ENCODE results near the gene SCN10A. TPM values are rescaled to one million over a fixed set of nuclear protein-coding genes. Genes with fewer than 3 reads are reported as not detected.
A peak's percentile ranks its signal among the peaks of the same experiment; 100 is the strongest.

SCN10A gene
- total RNA-seq, 4 donors from 2014 or later = not detected

GRCh38 chr3:38773528-38773927 lies 42.5 kb downstream of the SCN10A start:
- no peak for TF ChIP-seq CTCF (IDR thresholded peaks at IDR 0.05)
- TF ChIP-seq POLR2A (IDR thresholded peaks at IDR 0.05) = no peak
- H3K4me3 ChIP-seq (ENCODE audit: low read depth, poor library complexity, severe bottlenecking) = no peak overlapping the region
- intact Hi-C loops (cut with DNase I; ENCODE audit: low total_unique reads) = no loop called here
- DNase-seq (ENCODE audit: low spot score in 2 of 2) = no peak

DNA sequence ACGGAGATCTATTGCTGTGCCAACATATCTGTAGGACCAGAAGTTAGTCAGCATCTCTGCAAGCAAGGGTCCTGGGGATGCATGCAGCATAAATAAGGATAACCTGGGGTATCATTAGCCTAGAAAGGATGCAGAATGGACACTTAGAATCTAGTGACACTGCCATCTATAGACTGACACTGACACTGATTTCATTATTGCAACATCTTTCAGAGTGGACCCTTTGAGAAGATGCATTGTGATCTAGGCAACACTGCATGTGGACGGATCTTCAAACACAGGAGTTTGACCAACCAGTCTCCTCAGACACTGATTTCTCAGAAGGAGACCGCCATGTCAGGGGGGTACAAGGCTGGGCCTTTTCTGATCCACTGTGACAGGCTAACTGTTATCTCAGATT lies 52.4 kb downstream of the SCN10A start:
- TF ChIP-seq POLR2A (IDR thresholded peaks at IDR 0.05) = no peak
- TF ChIP-seq CTCF (IDR thresholded peaks at IDR 0.05) = no peak
- intact Hi-C loops (cut with DNase I; ENCODE audit: low total_unique reads) = no loop called here
- 51 to 52% methylated on average over 3 of the region's 3 CpGs for WGBS, 2 donors

DNA sequence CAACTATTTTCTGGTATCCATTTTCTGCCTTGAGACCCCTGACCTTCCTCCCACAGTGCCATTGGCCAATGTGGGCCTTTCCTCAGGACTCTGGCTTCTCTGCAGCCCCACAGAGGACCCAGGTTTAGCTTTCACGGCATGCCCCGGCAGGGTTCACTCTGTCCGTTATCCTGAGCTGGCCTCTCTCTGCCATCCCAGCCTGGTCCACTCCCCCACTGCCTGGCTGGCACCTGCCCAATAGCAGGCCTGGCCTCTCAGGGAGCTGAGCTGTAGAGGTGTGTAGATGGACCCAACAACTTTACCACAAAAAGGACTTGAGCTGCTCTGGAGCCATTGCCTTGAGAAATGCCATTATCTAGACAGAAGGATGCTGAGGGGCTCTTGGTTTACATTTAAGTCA lies 57.5 kb downstream of the SCN10A start:
- TF ChIP-seq POLR2A (IDR thresholded peaks at IDR 0.05) (no peak), CTCF (IDR thresholded peaks at IDR 0.05) (no peak)
- intact Hi-C loops (cut with DNase I; ENCODE audit: low total_unique reads) = no loop called here
- DNase-seq (ENCODE audit: low spot score in 2 of 2) = peak in 1 of 2 donors; percentile 80
- WGBS, 2 donors = 85 to 94% methylated on average over 3 of the region's 3 CpGs
- H3K4me3 ChIP-seq (ENCODE audit: low read depth, poor library complexity, severe bottlenecking) = no peak overlapping the region

More for the DNA sequence above, 52.4 kb downstream of the SCN10A start:
- no peak for DNase-seq (ENCODE audit: low spot score in 2 of 2)
- H3K4me3 ChIP-seq (ENCODE audit: low read depth, poor library complexity, severe bottlenecking) = no peak overlapping the region

DNA sequence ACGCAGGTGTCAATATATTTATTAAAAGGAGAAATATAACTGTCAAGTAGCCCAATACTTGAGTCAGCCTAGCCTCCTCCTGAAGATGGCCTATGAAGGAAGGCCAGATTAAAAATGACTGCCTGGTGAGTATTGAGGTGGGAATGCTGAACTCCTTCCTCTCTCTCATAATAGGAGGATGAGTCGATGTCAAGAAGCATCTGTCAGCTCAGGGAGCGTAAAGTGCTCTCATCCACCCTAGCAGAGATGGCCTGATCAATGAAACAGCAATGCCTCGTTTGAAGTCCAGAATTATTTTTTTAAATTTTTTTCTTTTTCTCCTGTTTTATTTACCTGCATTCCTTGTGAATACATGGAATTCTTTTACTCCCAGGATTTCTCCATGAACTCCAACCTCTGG lies 58.3 kb downstream of the SCN10A start:
- H3K4me3 ChIP-seq (ENCODE audit: low read depth, poor library complexity, severe bottlenecking) = no peak overlapping the region
- WGBS, 2 donors = 52 to 56% methylated on average over 4 of the region's 4 CpGs
- intact Hi-C loops (cut with DNase I; ENCODE audit: low total_unique reads) = no loop called here
- no peak for DNase-seq (ENCODE audit: low spot score in 2 of 2)
- TF ChIP-seq POLR2A (IDR thresholded peaks at IDR 0.05) (no peak), CTCF (IDR thresholded peaks at IDR 0.05) (no peak)

DNA sequence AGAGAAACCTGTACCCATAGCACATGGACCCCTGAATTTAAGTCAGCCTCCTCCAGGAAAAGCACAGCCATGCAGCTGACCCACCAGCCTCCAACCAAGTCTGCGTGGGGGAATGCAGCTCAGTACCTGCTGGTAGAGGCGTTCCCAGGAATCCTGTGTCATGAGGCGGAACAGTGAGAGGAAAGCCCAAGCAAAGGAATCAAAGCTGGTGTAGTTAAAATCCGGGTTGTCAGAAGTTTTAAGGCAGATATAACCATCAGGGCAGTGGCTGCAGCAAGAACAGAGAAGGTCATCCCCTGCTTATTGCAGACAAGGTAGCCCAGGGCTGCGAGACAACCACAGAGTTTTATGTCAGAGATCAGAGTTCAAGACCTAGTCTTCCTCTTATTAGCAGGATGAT lies 59.1 kb downstream of the SCN10A start:
- WGBS, 2 donors = 69 to 81% methylated on average over 5 of the region's 5 CpGs
- TF ChIP-seq POLR2A (IDR thresholded peaks at IDR 0.05) (no peak), CTCF (IDR thresholded peaks at IDR 0.05) (no peak)
- DNase-seq (ENCODE audit: low spot score in 2 of 2) = peak in 1 of 2 donors; percentile 49
- intact Hi-C loops (cut with DNase I; ENCODE audit: low total_unique reads) = no loop called here
- no peak overlapping the region for H3K4me3 ChIP-seq (ENCODE audit: low read depth, poor library complexity, severe bottlenecking)

GRCh38 chr3:38755130-38755529 lies 60.9 kb downstream of the SCN10A start:
- WGBS, 2 donors = 49 to 56% methylated on average over 5 of the region's 5 CpGs
- no peak for DNase-seq (ENCODE audit: low spot score in 2 of 2)
- intact Hi-C loops (cut with DNase I; ENCODE audit: low total_unique reads) = no loop called here
- no peak overlapping the region for H3K4me3 ChIP-seq (ENCODE audit: low read depth, poor library complexity, severe bottlenecking)
- TF ChIP-seq POLR2A (IDR thresholded peaks at IDR 0.05) (no peak), CTCF (IDR thresholded peaks at IDR 0.05) (no peak)
